ENCODE data around the gene LUC7L3. TPM values are rescaled to one million over a fixed set of nuclear protein-coding genes. Genes with fewer than 3 reads are reported as not detected.

Gene LUC7L3
- total and polyA plus RNA-seq, 2 of the 13 experiments (the other 11 are each of a cell fraction or from before 2014, with no cell fraction given) = 108 to 120 TPM

GRCh38 chr17:50785126-50785525, 65.7 kb downstream of the LUC7L3 start (continued):
- TF ChIP-seq MAFK (conservative IDR thresholded peaks at IDR 0.05 in 1 of 2, IDR thresholded peaks at IDR 0.05 in 1 of 2; ENCODE audit: low read length in 2 of 2) = no peak
- no peak for TF ChIP-seq SNRNP70 (IDR thresholded peaks at IDR 0.05; ENCODE audit: low read depth, low read length)
- no peak for TF ChIP-seq ZNF629 (CRISPR knock-in tag; conservative IDR thresholded peaks at IDR 0.05)
- no peak for TF ChIP-seq ZNF501 (CRISPR knock-in tag; IDR thresholded peaks at IDR 0.05)
- TF ChIP-seq ZNF777 (CRISPR knock-in tag; IDR thresholded peaks at IDR 0.05) = no peak
- no peak for TF ChIP-seq TFE3 (CRISPR knock-in tag; IDR thresholded peaks at IDR 0.05)
- no peak for TF ChIP-seq ZNF430 (CRISPR knock-in tag; IDR thresholded peaks at IDR 0.05)
- TF ChIP-seq REST (IDR thresholded peaks at IDR 0.05; ENCODE audit: borderline replicate concordance in 1 of 2, low read depth in 1 of 2, low read length in 2 of 2) = no peak
